Measurements from ENCODE around the gene SLC39A13. TPM values are rescaled to one million over a fixed set of nuclear protein-coding genes. Genes with fewer than 3 reads are reported as not detected.

SLC39A13 gene
- total and polyA plus RNA-seq, 2 of the 13 experiments (the other 11 are each of a cell fraction or from before 2014, with no cell fraction given): 15.3 to 30.5 TPM

- Histone ChIP-seq H3K27me3 (ENCODE audit: control insufficient read depth in 1 of 2, insufficient read depth in 2 of 2, low read length in 2 of 2) (no peaks in the 10 kb centered on the region), H4K20me1 (ENCODE audit: insufficient read depth, low read length) (no peaks in the 10 kb centered on the region), H3K36me3 (replicated peaks in 1 of 2; ENCODE audit: control insufficient read depth in 1 of 2, insufficient read depth in 2 of 2, low read length in 2 of 2) (no peaks in the 10 kb centered on the region), H2AFZ (ENCODE audit: low read length) (no peak overlapping the region), H3K4me2 (ENCODE audit: low read depth, low read length) (no peak overlapping the region), H3K4me3 (replicated peaks in 1 of 3; ENCODE audit: insufficient read depth in 1 of 3, low read depth in 2 of 3, low read length in 3 of 3) (no peak overlapping the region), H3K27ac (ENCODE audit: extremely low read length, insufficient read depth, low read length) (no peak overlapping the region), H3K4me1 (ENCODE audit: insufficient read depth, low read length) (peaks cover 30% of the 10 kb centered on the region), H3K79me2 (ENCODE audit: insufficient read depth, low read length) (no peaks in the 10 kb centered on the region), H3K9ac (ENCODE audit: insufficient read depth, low read depth, low read length) (no peak overlapping the region), H3K9me3 (ENCODE audit: low read length) (no peaks in the 10 kb centered on the region)
- DNase-seq (ENCODE audit: low spot score) (no peak), ATAC-seq (peak; percentile 23), FAIRE-seq (no peak)
- WGBS (ENCODE audit: low lambda C conversion rate): 62% methylated on average over 7 of the region's 8 CpGs
- no TSS peak for BruUV-seq (replicated peaks)
- TF ChIP-seq ZSCAN12 (CRISPR knock-in tag; IDR thresholded peaks at IDR 0.05) (no peak), ARNTL (CRISPR knock-in tag; IDR thresholded peaks at IDR 0.05) (no peak), IRX3 (CRISPR knock-in tag; IDR thresholded peaks at IDR 0.05; ENCODE audit: borderline replicate concordance, low read depth) (no peak), NBN (conservative IDR thresholded peaks at IDR 0.05) (no peak), ZNF468 (CRISPR knock-in tag; IDR thresholded peaks at IDR 0.05) (no peak), ZBTB37 (CRISPR knock-in tag; IDR thresholded peaks at IDR 0.05) (no peak), ZNF256 (CRISPR knock-in tag; conservative IDR thresholded peaks at IDR 0.05) (no peak), ZNF879 (CRISPR knock-in tag; IDR thresholded peaks at IDR 0.05) (no peak), SETDB1 (CRISPR knock-in tag; IDR thresholded peaks at IDR 0.05; ENCODE audit: borderline replicate concordance) (no peak), ZNF772 (CRISPR knock-in tag; IDR thresholded peaks at IDR 0.05) (no peak), ZFP37 (CRISPR knock-in tag; IDR thresholded peaks at IDR 0.05; ENCODE audit: borderline replicate concordance) (no peak), TSC22D2 (CRISPR knock-in tag; IDR thresholded peaks at IDR 0.05; ENCODE audit: borderline replicate concordance) (no peak), DNMT1 (CRISPR knock-in tag; IDR thresholded peaks at IDR 0.05) (no peak)
- intact Hi-C loops (cut with micrococcal nuclease; ENCODE audit: unreplicated experiment): no loop called here
- ChIA-PET POLR2A (interaction anchor here (2.5 kb wide), 1 partner anchor 12 kb away, joined by 12 read pairs; no protein-coding TSS in a partner anchor), CTCF (ENCODE audit: low intra/inter-chr PET ratio, low total read pairs) (no interaction called here)
- in situ Hi-C loops (cut with HindIII; ENCODE audit: extremely low pct_ligation_motif_present, low pct_unique_long_range_greater_than_20kb): no loop called here
Measured at GRCh38 chr11:47449541-47449940, 41.2 kb downstream of the SLC39A13 start.
